B cell (primary cell): Measurements from ENCODE around the gene SLC7A1. TPM values are rescaled to one million over a fixed set of nuclear protein-coding genes. Genes with fewer than 3 reads are reported as not detected.

Source experiments
- ATAC-seq: fragments of 200-7000 bp; cut with Tn5 transposase; one replicate; pipeline ENCODE4 v1.10.0; 2021; ENCODE audit warnings: low read depth, mild to moderate bottlenecking, moderate number of reproducible peaks, moderate library complexity
- CTCF ChIA-PET: fragments of 350-600 bp; sonication (Branson Sonifier 250); formaldehyde crosslinking; loops from one replicate; lab custom pipeline; 2021; ENCODE audit warnings: antibody characterized with exemption, inconsistent platforms; lab: Charles Lee
- POLR2A ChIA-PET: fragments of 350-600 bp; sonication (Branson Sonifier 250); formaldehyde crosslinking; loops from one replicate; lab custom pipeline; 2021; ENCODE audit warnings: antibody characterized with exemption; lab: Charles Lee
- DNase-seq: peaks from one replicate; pipeline ENCODE4 v3.0.0; 2013
- H2AFZ ChIP-seq: 2 replicates; pipeline ENCODE4 v1.6.1; 2012; ENCODE audit warnings: mild to moderate bottlenecking, low read depth, low read length; ENCODE audit not compliant: insufficient read depth, poor library complexity, severe bottlenecking
- H3K27ac ChIP-seq, 2 donors: 1 replicate in 1 of 2; 2 replicates in 1 of 2; pipeline ENCODE4 v1.5.1; 2012 to 2013; ENCODE audit warnings: low read length in 2 of 2, mild to moderate bottlenecking in 2 of 2, moderate library complexity in 1 of 2
- H3K27me3 ChIP-seq, 4 experiments: fragments of 200-600 bp in 1 of 4; sonication (generic) in 1 of 4; replicated peaks in 1 of 4; 1 replicate in 2 of 4; 2 replicates in 2 of 4; pipeline versions ENCODE4 v1.6.1 to v1.7.0; 2013 to 2016; ENCODE audit warnings: low read length in 3 of 4, mild to moderate bottlenecking in 2 of 4, mixed read lengths in 1 of 4, moderate library complexity in 1 of 4; ENCODE audit not compliant: insufficient read depth in 4 of 4, control insufficient read depth in 3 of 4; ENCODE audit errors: control extremely low read depth in 1 of 4
- H3K36me3 ChIP-seq, 2 experiments: replicated peaks in 1 of 2; 1 replicate in 1 of 2; 2 replicates in 1 of 2; pipeline versions ENCODE4 v1.6.1 to v1.7.1; 2013; ENCODE audit warnings: low read length in 1 of 2; ENCODE audit not compliant: insufficient read depth in 2 of 2, control insufficient read depth in 1 of 2; ENCODE audit errors: control extremely low read depth in 1 of 2, extremely low read depth in 1 of 2
- H3K4me1 ChIP-seq, 2 donors: fragments of 200-600 bp in 1 of 2; sonication (generic) in 1 of 2; 1 replicate in 1 of 2; 2 replicates in 1 of 2; pipeline versions ENCODE4 v1.5.1 to v1.6.1; 2013 to 2017; ENCODE audit warnings: low read length in 2 of 2; ENCODE audit not compliant: control insufficient read depth in 2 of 2, insufficient read depth in 2 of 2
- H3K4me2 ChIP-seq: replicated peaks from 2 replicates; pipeline ENCODE3; 2012; ENCODE audit warnings: mild to moderate bottlenecking, low read depth, low read length; ENCODE audit not compliant: poor library complexity, severe bottlenecking
- H3K4me3 ChIP-seq, 5 experiments: fragments of 200-600 bp in 1 of 5; sonication (generic) in 1 of 5; 1 replicate in 3 of 5; 2 replicates in 2 of 5; pipeline versions ENCODE4 v1.5.1 to v1.7.0; 2011 to 2016; ENCODE audit warnings: low read length in 4 of 5, mild to moderate bottlenecking in 4 of 5, low read depth in 2 of 5, control low read depth in 1 of 5, moderate library complexity in 1 of 5; ENCODE audit not compliant: insufficient read depth in 1 of 5; ENCODE audit errors: control extremely low read depth in 1 of 5, extremely low read depth in 1 of 5
- H3K79me2 ChIP-seq: fragments of 200-600 bp; sonication (generic); one replicate; pipeline ENCODE4 v1.6.0; 2016; ENCODE audit warnings: low read length; ENCODE audit not compliant: control insufficient read depth, insufficient read depth
- H3K9ac ChIP-seq: fragments of 200-600 bp; sonication (generic); 2 replicates; pipeline ENCODE4 v1.6.1; 2017; ENCODE audit warnings: mild to moderate bottlenecking, low read length, moderate library complexity
- H3K9me3 ChIP-seq, 3 donors: one replicate each; pipeline versions ENCODE4 v1.6.1 to v1.7.1; 2013; ENCODE audit warnings: low read length in 2 of 3; ENCODE audit not compliant: control insufficient read depth in 2 of 3, insufficient read depth in 1 of 3; ENCODE audit errors: control extremely low read depth in 1 of 3
- H4K20me1 ChIP-seq: 2 replicates; pipeline ENCODE4 v1.6.0; 2012; ENCODE audit warnings: mild to moderate bottlenecking, low read length; ENCODE audit not compliant: insufficient read depth, control insufficient read depth, poor library complexity, severe bottlenecking
- H3K27ac Mint-ChIP-seq: one replicate; pipeline ENCODE4 v1.8.0; 2021; ENCODE audit warnings: mixed read lengths
- H3K27me3 Mint-ChIP-seq: one replicate; pipeline ENCODE4 v1.8.0; 2021; ENCODE audit warnings: mixed read lengths
- H3K4me1 Mint-ChIP-seq: one replicate; pipeline ENCODE4 v1.8.0; 2021; ENCODE audit warnings: mixed read lengths
- H3K4me3 Mint-ChIP-seq: one replicate; pipeline ENCODE4 v1.8.0; 2021; ENCODE audit warnings: mixed read lengths
- H3K9me3 Mint-ChIP-seq: one replicate; pipeline ENCODE4 v1.8.0; 2022; ENCODE audit warnings: mixed read lengths; ENCODE audit not compliant: insufficient read depth
- EZH2 ChIP-seq: IDR thresholded peaks from 2 replicates; pipeline ENCODE4 v1.6.1; 2012; ENCODE audit warnings: borderline replicate concordance, low read depth, mild to moderate bottlenecking, moderate library complexity, low read length; ENCODE audit not compliant: insufficient read depth, poor library complexity, severe bottlenecking
- WGBS: methylation state at CpG from one replicate; pipeline ENCODE4 v1.1.5; 2013; ENCODE audit warnings: missing lambda C conversion rate; ENCODE audit not compliant: insufficient coverage; 5-methylcytosine and 5-hydroxymethylcytosine counted together
- intact Hi-C: fragments of 100-400 bp; cut with micrococcal nuclease; formaldehyde crosslinking; loops from one replicate; pipeline ENCODE4 v1.10.0; 2022
- polyA plus RNA-seq: library from polyadenylated mRNA; depleted of rRNA; stranded (reverse); fragments of >200 nt; gene quantifications from 2 replicates; pipeline ENCODE4 v1.2.3, GENCODE V29; 2012
- total RNA-seq, 2 donors: library from RNA; stranded (reverse); fragments of 120-200 nt in 1 of 2; gene quantifications; 1 replicate in 1 of 2; 2 replicates in 1 of 2; pipeline versions ENCODE4 v1.2.3 to v1.2.4, GENCODE V29; 2013 to 2022
- TF ChIP-seq, protein P1 (sequence below): fragments of 200-600 bp; IDR thresholded peaks from one replicate; pipeline ENCODE4 v1.8.0; 2022; ENCODE audit warnings: antibody characterized with exemption, mild to moderate bottlenecking

Gene SLC7A1
- total and polyA plus RNA-seq, 2 donors (not counting 1 experiment from before 2014, with no cell fraction given) = 3.3 to 23.1 TPM

DNA sequence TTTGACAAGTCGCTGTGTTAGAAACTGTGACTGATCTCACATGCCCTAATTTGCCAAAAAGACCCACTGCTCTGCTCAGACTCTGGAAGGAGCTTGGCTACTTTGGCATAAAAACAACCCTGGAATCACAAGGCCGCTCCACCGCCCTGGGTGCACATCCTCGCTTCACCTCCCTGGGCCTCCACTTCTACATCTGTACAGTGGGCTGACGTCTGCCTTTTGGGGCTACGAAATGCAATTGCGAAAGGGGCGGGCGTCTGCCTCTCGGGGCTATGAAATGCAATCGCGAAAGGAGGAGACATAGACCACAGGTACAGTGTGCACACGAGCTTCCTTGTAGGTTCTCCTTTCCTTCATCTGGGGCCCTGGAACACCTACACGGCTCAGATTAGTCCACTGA lies 74.2 kb downstream of the SLC7A1 start:
- no peak for DNase-seq
- no peaks in the 10 kb centered on the region for H3K9me3 Mint-ChIP-seq
- Histone ChIP-seq H3K27ac (no peak overlapping the region), H3K4me1 (no peaks in the 10 kb centered on the region), H3K36me3 (peaks cover 0 to 58% of the 10 kb centered on the region in 2 experiments), H3K79me2 (no peaks in the 10 kb centered on the region), H3K27me3 (no peaks in the 10 kb centered on the region), H3K9me3 (no peaks in the 10 kb centered on the region), H3K4me2 (no peak overlapping the region), H3K9ac (no peak overlapping the region), H3K4me3 (no peak overlapping the region), H4K20me1 (no peaks in the 10 kb centered on the region), H2AFZ (no peak overlapping the region)
- WGBS = 98% methylated on average over 14 of the region's 14 CpGs
- CTCF ChIA-PET = interaction anchor here (1.2 kb wide), 1 partner anchor 13 kb away, joined by 4 read pairs; no protein-coding TSS in a partner anchor
- TF ChIP-seq, protein P1, sequence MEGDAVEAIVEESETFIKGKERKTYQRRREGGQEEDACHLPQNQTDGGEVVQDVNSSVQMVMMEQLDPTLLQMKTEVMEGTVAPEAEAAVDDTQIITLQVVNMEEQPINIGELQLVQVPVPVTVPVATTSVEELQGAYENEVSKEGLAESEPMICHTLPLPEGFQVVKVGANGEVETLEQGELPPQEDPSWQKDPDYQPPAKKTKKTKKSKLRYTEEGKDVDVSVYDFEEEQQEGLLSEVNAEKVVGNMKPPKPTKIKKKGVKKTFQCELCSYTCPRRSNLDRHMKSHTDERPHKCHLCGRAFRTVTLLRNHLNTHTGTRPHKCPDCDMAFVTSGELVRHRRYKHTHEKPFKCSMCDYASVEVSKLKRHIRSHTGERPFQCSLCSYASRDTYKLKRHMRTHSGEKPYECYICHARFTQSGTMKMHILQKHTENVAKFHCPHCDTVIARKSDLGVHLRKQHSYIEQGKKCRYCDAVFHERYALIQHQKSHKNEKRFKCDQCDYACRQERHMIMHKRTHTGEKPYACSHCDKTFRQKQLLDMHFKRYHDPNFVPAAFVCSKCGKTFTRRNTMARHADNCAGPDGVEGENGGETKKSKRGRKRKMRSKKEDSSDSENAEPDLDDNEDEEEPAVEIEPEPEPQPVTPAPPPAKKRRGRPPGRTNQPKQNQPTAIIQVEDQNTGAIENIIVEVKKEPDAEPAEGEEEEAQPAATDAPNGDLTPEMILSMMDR = no peak
- TF ChIP-seq EZH2 = no peak
- intact Hi-C loops = no loop called here
- H3K4me1 Mint-ChIP-seq = no peaks in the 10 kb centered on the region
- H3K27ac Mint-ChIP-seq = no peak overlapping the region
- no peak for ATAC-seq
- H3K27me3 Mint-ChIP-seq = no peaks in the 10 kb centered on the region
- H3K4me3 Mint-ChIP-seq = no peak overlapping the region
- POLR2A ChIA-PET = no interaction called here

GRCh38 chr13:29520671-29521070 lies 74.8 kb downstream of the SLC7A1 start:
- Histone ChIP-seq H3K4me1 (no peaks in the 10 kb centered on the region), H3K9me3 (no peaks in the 10 kb centered on the region), H4K20me1 (no peaks in the 10 kb centered on the region), H3K9ac (no peak overlapping the region), H3K4me2 (no peak overlapping the region), H3K27ac (no peak overlapping the region), H3K27me3 (no peaks in the 10 kb centered on the region), H3K4me3 (no peak overlapping the region), H3K36me3 (peaks cover 0 to 64% of the 10 kb centered on the region in 2 experiments), H2AFZ (no peak overlapping the region), H3K79me2 (no peaks in the 10 kb centered on the region)
- ATAC-seq (no peak), DNase-seq (no peak)
- Mint-ChIP-seq H3K4me1 (no peaks in the 10 kb centered on the region), H3K27ac (no peak overlapping the region), H3K27me3 (no peaks in the 10 kb centered on the region), H3K4me3 (no peak overlapping the region), H3K9me3 (no peaks in the 10 kb centered on the region)
- intact Hi-C loops = no loop called here
- ChIA-PET POLR2A (no interaction called here), CTCF (interaction anchor here (1.2 kb wide), 1 partner anchor 12 kb away, joined by 4 read pairs; no protein-coding TSS in a partner anchor)
- WGBS = 80% methylated on average over 1 of the region's 4 CpGs
- TF ChIP-seq EZH2 = no peak
- TF ChIP-seq, protein P1 = no peak
